IPS-20b (cell line): ENCODE results near the gene CNOT1.
A peak's percentile ranks its signal among the peaks of the same experiment; 100 is the strongest.

Experiments
- H3K27ac ChIP-seq: one replicate; pipeline ENCODE4 v1.5.1; 2013; ENCODE audit warnings: low read length
- H3K27me3 ChIP-seq: 2 replicates; pipeline ENCODE4 v1.6.1; 2013; ENCODE audit warnings: mild to moderate bottlenecking, low read length, inconsistent platforms; ENCODE audit not compliant: insufficient read depth
- H3K36me3 ChIP-seq: 2 replicates; pipeline ENCODE4 v1.6.1; 2013; ENCODE audit warnings: low read depth, mild to moderate bottlenecking, inconsistent platforms, low read length, moderate library complexity; ENCODE audit not compliant: insufficient read depth
- H3K4me1 ChIP-seq: 2 replicates; pipeline ENCODE4 v1.6.1; 2013; ENCODE audit warnings: mild to moderate bottlenecking, control low read depth, inconsistent platforms, low read length, moderate library complexity; ENCODE audit not compliant: insufficient read depth
- H3K4me3 ChIP-seq: 2 replicates; pipeline ENCODE4 v1.5.1; 2013; ENCODE audit warnings: mild to moderate bottlenecking, low read length, inconsistent platforms
- H3K9ac ChIP-seq: 2 replicates; pipeline ENCODE4 v1.6.1; 2013; ENCODE audit warnings: low read depth, mild to moderate bottlenecking, inconsistent platforms, low read length, moderate library complexity
- H3K9me3 ChIP-seq: 2 replicates; pipeline ENCODE4 v1.6.1; 2013; ENCODE audit warnings: mild to moderate bottlenecking, low read depth, low read length, inconsistent platforms; ENCODE audit not compliant: insufficient read depth

CNOT1 gene

DNA sequence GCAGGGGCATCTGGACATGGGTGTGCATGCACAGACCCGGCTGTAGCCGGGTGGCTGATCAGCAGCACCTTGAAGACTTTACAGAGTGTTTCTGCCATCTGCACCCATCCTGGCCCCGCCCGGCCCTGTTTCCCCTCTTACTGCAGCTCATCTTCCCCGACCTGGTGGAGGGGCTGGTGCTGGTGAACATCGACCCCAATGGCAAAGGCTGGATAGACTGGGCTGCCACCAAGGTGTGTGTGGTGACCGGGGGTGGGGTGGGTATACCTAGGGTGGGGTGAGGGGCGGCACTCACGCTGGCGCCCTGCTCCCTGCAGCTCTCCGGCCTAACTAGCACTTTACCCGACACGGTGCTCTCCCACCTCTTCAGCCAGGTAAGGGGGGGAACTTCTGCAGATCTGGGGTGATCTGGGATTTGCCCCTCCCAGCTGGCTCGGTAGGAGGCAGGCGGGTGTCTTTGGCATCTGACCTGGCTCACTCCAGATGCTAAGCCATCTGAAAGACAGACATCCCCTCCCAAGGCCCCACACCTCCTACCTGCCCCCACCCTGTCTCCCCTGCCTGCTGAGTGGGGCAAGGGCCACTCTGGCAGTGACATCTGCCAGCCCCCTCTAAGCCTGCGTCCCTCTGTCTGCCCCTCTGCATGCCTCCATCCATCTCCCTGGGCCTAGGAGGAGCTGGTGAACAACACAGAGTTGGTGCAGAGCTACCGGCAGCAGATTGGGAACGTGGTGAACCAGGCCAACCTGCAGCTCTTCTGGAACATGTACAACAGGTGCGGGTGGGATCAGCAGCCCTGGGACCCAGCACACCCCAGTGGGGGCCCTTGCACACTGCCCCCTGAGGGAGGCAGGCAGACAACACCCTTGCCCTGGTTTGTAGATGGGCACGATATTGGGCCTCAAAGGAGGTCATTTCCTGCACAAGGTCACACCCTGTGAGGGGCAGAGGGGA lies 123.1 kb downstream of the CNOT1 start:
- H3K9me3 ChIP-seq: no peaks in the 10 kb centered on the region
- no peak overlapping the region for H3K4me3 ChIP-seq
- peaks cover 31% of the 10 kb centered on the region for H3K27me3 ChIP-seq

DNA sequence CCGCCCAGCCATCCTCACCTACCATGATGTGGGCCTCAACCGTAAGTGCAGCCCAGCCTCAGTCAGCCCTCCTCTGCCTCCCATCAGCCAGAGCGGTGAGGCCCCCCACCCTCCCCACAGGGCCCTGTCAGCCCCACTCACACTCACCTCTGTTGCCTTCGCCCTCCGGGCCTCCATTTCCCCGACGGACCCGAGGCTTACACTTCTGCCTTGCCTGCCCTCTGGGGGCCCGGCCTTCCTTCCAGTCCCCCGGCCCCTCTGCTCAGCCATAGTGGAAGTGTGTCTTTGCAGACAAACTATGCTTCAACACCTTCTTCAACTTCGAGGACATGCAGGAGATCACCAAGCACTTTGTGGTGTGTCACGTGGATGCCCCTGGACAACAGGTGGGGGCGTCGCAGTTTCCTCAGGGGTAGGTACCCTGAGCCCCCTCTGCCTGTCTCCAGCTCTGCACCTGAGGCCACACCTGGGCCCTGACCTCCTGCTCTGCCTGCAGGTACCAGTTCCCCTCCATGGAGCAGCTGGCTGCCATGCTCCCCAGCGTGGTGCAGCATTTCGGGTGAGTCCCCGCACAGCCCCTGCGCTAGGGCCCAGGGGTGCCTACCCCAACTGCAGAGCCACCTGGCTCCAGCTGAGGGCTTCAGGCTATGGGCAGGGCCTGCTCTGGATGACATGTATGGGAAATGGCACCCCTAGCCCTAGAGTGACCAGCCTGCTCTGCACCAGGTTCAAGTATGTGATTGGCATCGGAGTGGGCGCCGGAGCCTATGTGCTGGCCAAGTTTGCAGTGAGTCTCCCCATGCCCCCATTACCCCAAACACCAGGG lies 125.5 kb downstream of the CNOT1 start:
- H3K27ac ChIP-seq: no peak overlapping the region
- H3K27me3 ChIP-seq: peaks cover 36% of the 10 kb centered on the region
- no peak overlapping the region for H3K9ac ChIP-seq
- no peak overlapping the region for H3K4me3 ChIP-seq
- no peaks in the 10 kb centered on the region for H3K36me3 ChIP-seq
- H3K4me1 ChIP-seq: no peaks in the 10 kb centered on the region; the same call in 1 of the 2 replicates
- no peaks in the 10 kb centered on the region for H3K9me3 ChIP-seq

More for the DNA sequence above, 123.1 kb downstream of the CNOT1 start:
- no peak overlapping the region for H3K9ac ChIP-seq
- H3K4me1 ChIP-seq: no peaks in the 10 kb centered on the region; the same call in 1 of the 2 replicates
- H3K36me3 ChIP-seq: peaks cover 11% of the 10 kb centered on the region; the same call in 1 of the 2 replicates
- H3K27ac ChIP-seq: no peak overlapping the region

DNA sequence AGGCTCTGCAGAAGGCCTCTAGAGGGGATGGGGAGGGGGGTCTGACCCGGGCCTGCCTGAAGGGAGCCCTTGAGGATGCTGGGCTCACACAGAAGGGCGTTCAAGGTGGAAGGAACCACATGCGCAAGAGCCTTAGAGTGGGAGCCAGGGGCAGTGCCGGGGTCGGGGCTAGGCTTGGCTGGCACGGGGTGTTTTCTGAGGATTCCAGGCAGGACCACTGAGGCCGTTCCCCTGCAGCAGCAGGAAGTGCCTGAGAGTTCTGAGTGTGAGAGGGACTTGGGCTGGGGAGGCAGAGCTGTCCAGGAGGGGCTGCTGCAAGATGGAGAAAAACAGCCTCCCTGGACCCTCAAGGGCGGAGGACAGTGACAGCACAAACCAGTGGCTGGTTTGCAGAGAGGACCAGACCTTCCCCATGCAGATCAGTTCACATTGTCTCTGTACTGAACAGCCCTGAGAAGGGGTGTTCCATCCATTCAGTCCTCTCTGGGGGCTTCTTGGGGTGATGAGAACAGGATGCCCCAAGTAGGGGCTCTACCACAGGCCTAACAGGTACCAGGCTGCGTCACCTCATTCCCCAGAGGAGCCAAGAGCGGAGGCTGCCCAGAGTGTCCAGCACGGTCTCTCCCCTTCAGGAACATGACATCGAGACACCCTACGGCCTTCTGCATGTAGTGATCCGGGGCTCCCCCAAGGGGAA lies 126.3 kb downstream of the CNOT1 start:
- H3K4me3 ChIP-seq: no peak overlapping the region
- peaks cover 43% of the 10 kb centered on the region for H3K27me3 ChIP-seq
- H3K27ac ChIP-seq: no peak overlapping the region
- H3K9me3 ChIP-seq: no peaks in the 10 kb centered on the region
- no peak overlapping the region for H3K9ac ChIP-seq
- H3K4me1 ChIP-seq: no peaks in the 10 kb centered on the region; the same call in 1 of the 2 replicates
- H3K36me3 ChIP-seq: no peaks in the 10 kb centered on the region

DNA sequence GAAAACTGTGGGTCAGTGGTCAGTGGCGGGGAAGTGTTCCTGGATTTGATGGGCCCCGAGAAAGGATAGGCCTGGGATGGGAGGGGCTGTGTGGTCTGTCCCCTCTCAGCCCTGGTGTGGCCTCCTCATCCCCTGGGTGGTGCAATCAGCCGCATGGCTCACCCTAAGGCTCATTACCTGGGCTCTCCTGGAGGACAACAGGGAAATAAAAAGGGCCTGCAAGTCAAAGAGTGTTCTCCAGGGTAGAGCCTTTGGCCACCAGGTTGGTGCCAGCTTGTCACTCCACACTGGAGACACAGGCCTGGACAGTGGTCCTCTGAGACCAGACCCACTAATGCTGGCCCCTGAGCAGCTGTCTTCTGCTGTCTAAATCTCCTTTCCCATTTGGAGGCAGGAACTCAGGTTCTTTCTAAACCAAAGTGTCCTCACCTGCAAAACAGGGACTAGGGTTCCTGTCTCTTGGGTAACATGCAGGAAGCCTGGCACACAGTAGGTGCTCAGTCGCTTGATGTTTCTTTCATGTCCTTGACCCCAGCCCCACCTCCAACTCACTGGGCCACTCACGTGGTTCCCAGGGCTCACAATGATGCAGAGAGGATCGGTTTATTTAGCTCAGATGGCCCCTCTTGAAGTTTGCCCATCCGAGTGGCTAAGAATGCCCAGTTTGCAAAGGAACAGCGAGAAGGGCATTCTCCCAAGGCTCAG lies 127.3 kb downstream of the CNOT1 start:
- H3K9me3 ChIP-seq: no peaks in the 10 kb centered on the region
- no peaks in the 10 kb centered on the region; the same call in 1 of the 2 replicates for H3K4me1 ChIP-seq
- H3K27me3 ChIP-seq: peaks cover 53% of the 10 kb centered on the region
- no peaks in the 10 kb centered on the region for H3K36me3 ChIP-seq
- H3K4me3 ChIP-seq: peak overlapping the region; percentile 78; the same call in 1 of the 2 replicates
- H3K9ac ChIP-seq: no peak overlapping the region; the same call in 1 of the 2 replicates
- no peak overlapping the region for H3K27ac ChIP-seq

DNA sequence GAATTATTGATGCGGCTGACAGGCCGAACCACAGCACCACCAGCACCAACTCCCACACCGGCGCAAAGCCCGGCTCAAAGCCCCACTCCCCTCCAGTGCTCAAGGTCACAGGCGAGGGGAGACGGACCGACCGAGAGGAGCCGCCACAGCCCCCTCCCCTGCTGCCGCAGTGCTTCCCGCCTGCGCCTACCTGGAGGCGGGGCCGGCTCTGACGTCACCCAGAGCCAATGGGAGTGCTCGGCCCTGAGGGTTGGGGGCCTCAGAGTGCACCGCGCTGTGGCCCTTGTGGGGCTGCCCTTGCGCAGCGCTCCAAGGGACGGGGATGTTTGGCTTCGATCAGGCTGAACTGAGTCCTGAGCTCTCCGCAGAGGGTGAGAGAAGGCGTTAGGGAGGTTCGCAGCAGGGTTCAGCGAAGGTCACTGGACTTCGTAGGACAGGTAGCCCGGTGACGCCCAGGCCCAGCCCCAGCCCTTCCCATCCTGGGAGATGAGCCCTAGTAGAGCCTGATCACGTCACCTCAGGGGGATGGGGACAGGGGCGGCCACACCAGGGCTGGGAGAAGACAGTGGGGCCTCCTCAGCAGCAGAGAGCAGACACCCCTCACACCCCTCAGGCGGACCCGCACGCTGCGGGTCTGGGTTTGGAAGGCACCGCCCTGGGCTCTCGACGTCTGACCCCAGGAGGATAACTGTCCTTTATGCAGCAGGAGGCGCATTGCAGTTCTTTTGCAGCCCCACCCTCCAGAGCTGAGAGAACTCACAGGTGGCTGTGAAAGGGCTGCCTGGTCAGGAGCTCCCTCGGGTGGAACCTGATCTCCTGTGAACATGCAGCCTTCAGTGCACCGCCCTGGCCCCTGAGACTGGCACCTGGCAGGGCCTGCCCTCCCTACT lies 128.1 kb downstream of the CNOT1 start:
- peak overlapping the region; percentile 78 for H3K4me3 ChIP-seq

DNA sequence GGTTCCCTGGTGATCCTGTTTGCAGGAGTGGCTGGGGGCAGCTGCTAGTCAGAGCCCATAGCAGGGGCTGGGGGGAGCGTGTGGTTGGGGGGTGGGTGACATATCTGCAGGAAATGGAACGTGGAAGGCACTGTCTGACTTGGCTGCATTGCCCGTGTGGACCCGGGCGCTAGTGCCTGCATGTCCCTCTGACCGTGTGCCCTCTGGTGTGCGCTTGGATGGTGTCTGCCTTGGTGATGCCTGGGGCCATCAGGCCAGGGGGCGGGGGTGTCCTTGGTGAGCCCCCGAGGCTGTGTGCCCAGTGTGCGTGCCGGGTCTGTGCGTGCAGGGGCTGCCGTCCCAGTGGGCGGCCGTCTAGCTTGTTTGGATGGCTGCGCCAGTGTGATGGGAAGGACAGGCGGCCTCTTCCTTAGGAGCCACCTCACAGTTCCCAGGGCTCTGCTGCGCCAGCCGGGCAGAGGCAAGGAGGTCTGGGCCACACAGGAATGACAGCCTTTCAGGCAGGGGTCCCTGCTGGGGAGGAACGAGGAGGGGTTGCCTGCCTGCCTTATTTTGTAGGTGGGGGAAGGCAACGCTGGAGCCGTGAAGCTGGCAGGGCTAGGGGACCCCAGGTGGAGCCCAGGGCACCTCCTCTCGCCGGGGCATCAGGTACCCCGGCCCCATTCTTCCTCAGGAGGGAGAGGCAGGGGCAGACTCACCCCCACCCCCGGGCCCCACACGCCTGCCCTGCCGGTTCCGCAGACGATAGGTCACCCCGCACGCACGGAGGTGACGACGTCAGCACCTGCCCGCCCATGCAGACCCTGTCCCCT lies 129.0 kb downstream of the CNOT1 start:
- Histone ChIP-seq H3K27me3 (peaks cover 62% of the 10 kb centered on the region), H3K9me3 (no peaks in the 10 kb centered on the region), H3K36me3 (no peaks in the 10 kb centered on the region), H3K27ac (no peak overlapping the region), H3K4me1 (no peaks in the 10 kb centered on the region; the same call in 1 of the 2 replicates), H3K4me3 (peak overlapping the region; percentile 78), H3K9ac (peak overlapping the region; percentile 77; the same call in 1 of the 2 replicates)

More for the DNA sequence above, 128.1 kb downstream of the CNOT1 start:
- H3K27me3 ChIP-seq: peaks cover 60% of the 10 kb centered on the region
- H3K27ac ChIP-seq: no peak overlapping the region
- H3K9me3 ChIP-seq: no peaks in the 10 kb centered on the region
- no peaks in the 10 kb centered on the region for H3K36me3 ChIP-seq
- peak overlapping the region; percentile 77; the same call in 1 of the 2 replicates for H3K9ac ChIP-seq
- no peaks in the 10 kb centered on the region; the same call in 1 of the 2 replicates for H3K4me1 ChIP-seq

DNA sequence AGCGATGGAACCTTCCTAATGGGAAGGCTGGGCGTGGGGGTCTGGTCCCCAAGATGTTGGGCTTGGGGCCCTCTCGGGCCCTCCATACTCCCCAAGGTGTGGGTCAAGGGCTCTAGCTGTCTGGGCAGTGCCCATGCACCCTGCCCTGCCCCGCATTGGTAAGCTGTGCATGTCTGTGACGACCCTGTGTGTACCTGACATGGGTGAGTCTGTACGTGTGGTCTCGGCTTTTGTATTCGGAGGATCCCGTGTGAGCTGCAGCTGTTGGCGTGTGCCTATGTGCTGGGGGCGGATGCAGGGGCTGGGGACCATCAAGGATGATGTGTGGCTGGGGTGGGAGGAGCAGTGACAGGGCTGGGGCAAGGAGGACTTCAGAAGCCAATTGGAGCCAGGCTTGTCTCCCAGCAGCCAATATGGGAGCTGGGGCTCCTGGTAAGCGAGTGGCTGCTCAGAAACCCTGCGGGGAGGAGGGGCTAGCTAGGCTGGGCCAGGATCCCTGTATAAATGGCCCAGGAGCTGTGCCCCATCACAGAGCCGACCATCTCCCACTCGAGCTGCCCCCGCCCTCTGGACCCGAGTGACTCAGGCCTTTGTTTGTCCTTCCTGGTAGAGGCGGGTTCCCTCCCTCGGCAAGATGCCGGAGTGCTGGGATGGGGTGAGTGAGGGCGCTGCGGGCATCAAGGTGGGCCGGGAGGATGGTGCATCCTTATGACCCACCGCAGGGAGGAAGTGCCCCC lies 129.8 kb downstream of the CNOT1 start, which contains the start of gene NDRG4:
Gene NDRG4 (plus strand): TSS at position 529 of the 737 bp plus-strand sequence. CDS start 106 bp downstream, at position 635.
- Histone ChIP-seq H3K9ac (peak within 1 kb of the TSS; percentile 77; the same call in 1 of the 2 replicates), H3K36me3 (no peaks in the 10 kb centered on the region), H3K9me3 (no peaks in the 10 kb centered on the region), H3K27ac (no peak within 1 kb of the TSS), H3K4me3 (peak within 1 kb of the TSS; percentile 78), H3K4me1 (peaks cover 2% of the 10 kb centered on the region; the same call in 1 of the 2 replicates), H3K27me3 (peaks cover 62% of the 10 kb centered on the region)

DNA sequence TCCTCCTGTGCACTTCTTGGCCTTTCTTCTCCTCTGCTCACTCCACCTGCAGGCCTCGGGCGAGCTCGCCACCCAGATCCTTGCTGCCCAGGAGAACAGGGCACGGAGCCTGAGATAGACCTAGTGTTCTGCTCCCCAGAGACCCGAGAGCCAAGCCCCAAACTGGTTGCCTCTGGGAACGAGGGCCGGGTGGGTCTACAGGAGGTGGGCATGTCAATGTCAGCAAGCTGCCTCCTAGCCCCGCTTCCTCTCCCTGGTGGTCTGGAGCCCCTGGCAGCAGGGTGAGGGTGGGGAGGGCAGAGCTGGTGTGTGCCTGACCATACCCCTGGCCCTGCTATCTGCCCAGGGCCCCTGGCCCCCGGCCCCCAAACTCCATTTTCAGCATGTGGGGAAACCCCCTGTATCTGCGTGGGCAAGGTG lies 130.5 kb downstream of the CNOT1 start:
- Histone ChIP-seq H3K27ac (no peak overlapping the region), H3K4me3 (no peak overlapping the region), H3K9ac (no peak overlapping the region), H3K4me1 (peaks cover 2% of the 10 kb centered on the region; the same call in 1 of the 2 replicates), H3K9me3 (no peaks in the 10 kb centered on the region), H3K36me3 (no peaks in the 10 kb centered on the region), H3K27me3 (peaks cover 58% of the 10 kb centered on the region)
